Measurements from ENCODE around the gene INPP4A. TPM values are rescaled to one million over a fixed set of nuclear protein-coding genes. Genes with fewer than 3 reads are reported as not detected.

INPP4A gene
- total RNA-seq, 1 donor from 2014 or later = 40.7 TPM

- DNase-seq (ENCODE audit: low spot score in 2 of 2, unreplicated experiment in 2 of 2) = no peak
- H3K4me3 Mint-ChIP-seq = no peak overlapping the region
- no peaks in the 10 kb centered on the region for H3K27me3 Mint-ChIP-seq (ENCODE audit: low read depth)
- TF ChIP-seq CTCF (IDR thresholded peaks at IDR 0.05; ENCODE audit: unreplicated experiment) = no peak
- H3K9me3 Mint-ChIP-seq = no peaks in the 10 kb centered on the region
- no peak overlapping the region for H3K27ac Mint-ChIP-seq
- peaks cover 41% of the 10 kb centered on the region for H3K36me3 Mint-ChIP-seq
- peaks cover 9% of the 10 kb centered on the region for H3K4me1 Mint-ChIP-seq
These were observed 95.9 kb downstream of the INPP4A start for GRCh38 chr2:98540536-98540935.

- Mint-ChIP-seq H3K27me3 (ENCODE audit: low read depth) (no peaks in the 10 kb centered on the region), H3K36me3 (peaks cover 41% of the 10 kb centered on the region), H3K4me1 (peaks cover 9% of the 10 kb centered on the region), H3K4me3 (no peak overlapping the region), H3K9me3 (no peaks in the 10 kb centered on the region), H3K27ac (peak overlapping the region; percentile 35)
- no peak for DNase-seq (ENCODE audit: low spot score in 2 of 2, unreplicated experiment in 2 of 2)
- no peak for TF ChIP-seq CTCF (IDR thresholded peaks at IDR 0.05; ENCODE audit: unreplicated experiment)
These were observed 96.8 kb downstream of the INPP4A start for GRCh38 chr2:98541489-98541888.

- peaks cover 38% of the 10 kb centered on the region for H3K36me3 Mint-ChIP-seq
These were observed 97.2 kb downstream of the INPP4A start for GRCh38 chr2:98541906-98542305.

GRCh38 chr2:98543214-98543613 lies 98.6 kb downstream of the INPP4A start:
- Mint-ChIP-seq H3K27ac (no peak overlapping the region), H3K27me3 (ENCODE audit: low read depth) (no peaks in the 10 kb centered on the region), H3K9me3 (no peaks in the 10 kb centered on the region), H3K4me3 (no peak overlapping the region), H3K36me3 (peaks cover 38% of the 10 kb centered on the region), H3K4me1 (peaks cover 9% of the 10 kb centered on the region)
- DNase-seq (ENCODE audit: low spot score in 2 of 2, unreplicated experiment in 2 of 2) = no peak
- TF ChIP-seq CTCF (IDR thresholded peaks at IDR 0.05; ENCODE audit: unreplicated experiment) = no peak

More at GRCh38 chr2:98541906-98542305, 97.2 kb downstream of the INPP4A start:
- Mint-ChIP-seq H3K27ac (peak overlapping the region; percentile 35), H3K27me3 (ENCODE audit: low read depth) (no peaks in the 10 kb centered on the region), H3K4me3 (no peak overlapping the region), H3K9me3 (no peaks in the 10 kb centered on the region), H3K4me1 (peaks cover 9% of the 10 kb centered on the region)
- no peak for TF ChIP-seq CTCF (IDR thresholded peaks at IDR 0.05; ENCODE audit: unreplicated experiment)
- DNase-seq (ENCODE audit: low spot score in 2 of 2, unreplicated experiment in 2 of 2) = no peak

GRCh38 chr2:98543842-98544241 lies 99.2 kb downstream of the INPP4A start:
- peaks cover 34% of the 10 kb centered on the region for H3K36me3 Mint-ChIP-seq
- H3K4me3 Mint-ChIP-seq = no peak overlapping the region
- peaks cover 9% of the 10 kb centered on the region for H3K4me1 Mint-ChIP-seq
- H3K9me3 Mint-ChIP-seq = no peaks in the 10 kb centered on the region
- no peak for TF ChIP-seq CTCF (IDR thresholded peaks at IDR 0.05; ENCODE audit: unreplicated experiment)
- DNase-seq (ENCODE audit: low spot score in 2 of 2, unreplicated experiment in 2 of 2) = no peak
- H3K27ac Mint-ChIP-seq = no peak overlapping the region
- H3K27me3 Mint-ChIP-seq (ENCODE audit: low read depth) = no peaks in the 10 kb centered on the region

GRCh38 chr2:98545591-98545990 lies 100.9 kb downstream of the INPP4A start:
- no peaks in the 10 kb centered on the region for H3K9me3 Mint-ChIP-seq
- TF ChIP-seq CTCF (IDR thresholded peaks at IDR 0.05; ENCODE audit: unreplicated experiment) = no peak
- H3K4me3 Mint-ChIP-seq = no peak overlapping the region
- peaks cover 9% of the 10 kb centered on the region for H3K4me1 Mint-ChIP-seq
- H3K27me3 Mint-ChIP-seq (ENCODE audit: low read depth) = no peaks in the 10 kb centered on the region
- H3K27ac Mint-ChIP-seq = no peak overlapping the region
- no peak for DNase-seq (ENCODE audit: low spot score in 2 of 2, unreplicated experiment in 2 of 2)
- H3K36me3 Mint-ChIP-seq = peaks cover 19% of the 10 kb centered on the region
